Measurements from ENCODE around the gene TMEM140. TPM values are rescaled to one million over a fixed set of nuclear protein-coding genes. Genes with fewer than 3 reads are reported as not detected.

The TMEM140 gene
- total and polyA plus RNA-seq, 2 of the 13 experiments (the other 11 are each of a cell fraction or from before 2014, with no cell fraction given), result 9.2 to 21.7 TPM

DNA sequence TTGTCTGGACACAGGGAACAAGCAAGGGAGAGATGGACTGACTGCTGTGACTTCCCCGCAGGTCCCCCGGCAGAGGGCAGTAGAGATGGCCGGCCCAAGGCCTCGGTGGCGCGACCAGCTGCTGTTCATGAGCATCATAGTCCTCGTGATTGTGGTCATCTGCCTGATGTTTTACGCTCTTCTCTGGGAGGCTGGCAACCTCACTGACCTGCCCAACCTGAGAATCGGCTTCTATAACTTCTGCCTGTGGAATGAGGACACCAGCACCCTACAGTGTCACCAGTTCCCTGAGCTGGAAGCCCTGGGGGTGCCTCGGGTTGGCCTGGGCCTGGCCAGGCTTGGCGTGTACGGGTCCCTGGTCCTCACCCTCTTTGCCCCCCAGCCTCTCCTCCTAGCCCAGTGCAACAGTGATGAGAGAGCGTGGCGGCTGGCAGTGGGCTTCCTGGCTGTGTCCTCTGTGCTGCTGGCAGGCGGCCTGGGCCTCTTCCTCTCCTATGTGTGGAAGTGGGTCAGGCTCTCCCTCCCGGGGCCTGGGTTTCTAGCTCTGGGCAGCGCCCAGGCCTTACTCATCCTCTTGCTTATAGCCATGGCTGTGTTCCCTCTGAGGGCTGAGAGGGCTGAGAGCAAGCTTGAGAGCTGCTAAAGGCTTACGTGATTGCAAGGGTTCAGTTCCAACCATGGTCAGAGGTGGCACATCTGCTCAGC, 16.6 kb downstream of the TMEM140 start (continued):
- TF ChIP-seq, protein P1, sequence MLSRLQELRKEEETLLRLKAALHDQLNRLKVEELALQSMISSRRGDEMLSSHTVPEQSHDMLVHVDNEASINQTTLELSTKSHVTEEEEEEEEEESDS (CRISPR knock-in tag; IDR thresholded peaks at IDR 0.05; ENCODE audit: borderline replicate concordance), result no peak
- TF ChIP-seq, protein P2, sequence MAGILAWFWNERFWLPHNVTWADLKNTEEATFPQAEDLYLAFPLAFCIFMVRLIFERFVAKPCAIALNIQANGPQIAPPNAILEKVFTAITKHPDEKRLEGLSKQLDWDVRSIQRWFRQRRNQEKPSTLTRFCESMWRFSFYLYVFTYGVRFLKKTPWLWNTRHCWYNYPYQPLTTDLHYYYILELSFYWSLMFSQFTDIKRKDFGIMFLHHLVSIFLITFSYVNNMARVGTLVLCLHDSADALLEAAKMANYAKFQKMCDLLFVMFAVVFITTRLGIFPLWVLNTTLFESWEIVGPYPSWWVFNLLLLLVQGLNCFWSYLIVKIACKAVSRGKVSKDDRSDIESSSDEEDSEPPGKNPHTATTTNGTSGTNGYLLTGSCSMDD (CRISPR knock-in tag; IDR thresholded peaks at IDR 0.05), result no peak
- TF ChIP-seq, protein P3, sequence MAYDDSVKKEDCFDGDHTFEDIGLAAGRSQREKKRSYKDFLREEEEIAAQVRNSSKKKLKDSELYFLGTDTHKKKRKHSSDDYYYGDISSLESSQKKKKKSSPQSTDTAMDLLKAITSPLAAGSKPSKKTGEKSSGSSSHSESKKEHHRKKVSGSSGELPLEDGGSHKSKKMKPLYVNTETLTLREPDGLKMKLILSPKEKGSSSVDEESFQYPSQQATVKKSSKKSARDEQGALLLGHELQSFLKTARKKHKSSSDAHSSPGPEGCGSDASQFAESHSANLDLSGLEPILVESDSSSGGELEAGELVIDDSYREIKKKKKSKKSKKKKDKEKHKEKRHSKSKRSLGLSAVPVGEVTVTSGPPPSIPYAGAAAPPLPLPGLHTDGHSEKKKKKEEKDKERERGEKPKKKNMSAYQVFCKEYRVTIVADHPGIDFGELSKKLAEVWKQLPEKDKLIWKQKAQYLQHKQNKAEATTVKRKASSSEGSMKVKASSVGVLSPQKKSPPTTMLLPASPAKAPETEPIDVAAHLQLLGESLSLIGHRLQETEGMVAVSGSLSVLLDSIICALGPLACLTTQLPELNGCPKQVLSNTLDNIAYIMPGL (CRISPR knock-in tag; IDR thresholded peaks at IDR 0.05; ENCODE audit: borderline replicate concordance in 1 of 2, low read depth in 1 of 2), result no peak
- TF ChIP-seq CBX2 (IDR thresholded peaks at IDR 0.05; ENCODE audit: low read depth, low read length), result no peak
- TF ChIP-seq CBX2 (CRISPR knock-in tag; IDR thresholded peaks at IDR 0.05; ENCODE audit: low read depth), result no peak
- TF ChIP-seq NFE2L2 (IDR thresholded peaks at IDR 0.05; ENCODE audit: low read length), result no peak
- TF ChIP-seq, protein P4, sequence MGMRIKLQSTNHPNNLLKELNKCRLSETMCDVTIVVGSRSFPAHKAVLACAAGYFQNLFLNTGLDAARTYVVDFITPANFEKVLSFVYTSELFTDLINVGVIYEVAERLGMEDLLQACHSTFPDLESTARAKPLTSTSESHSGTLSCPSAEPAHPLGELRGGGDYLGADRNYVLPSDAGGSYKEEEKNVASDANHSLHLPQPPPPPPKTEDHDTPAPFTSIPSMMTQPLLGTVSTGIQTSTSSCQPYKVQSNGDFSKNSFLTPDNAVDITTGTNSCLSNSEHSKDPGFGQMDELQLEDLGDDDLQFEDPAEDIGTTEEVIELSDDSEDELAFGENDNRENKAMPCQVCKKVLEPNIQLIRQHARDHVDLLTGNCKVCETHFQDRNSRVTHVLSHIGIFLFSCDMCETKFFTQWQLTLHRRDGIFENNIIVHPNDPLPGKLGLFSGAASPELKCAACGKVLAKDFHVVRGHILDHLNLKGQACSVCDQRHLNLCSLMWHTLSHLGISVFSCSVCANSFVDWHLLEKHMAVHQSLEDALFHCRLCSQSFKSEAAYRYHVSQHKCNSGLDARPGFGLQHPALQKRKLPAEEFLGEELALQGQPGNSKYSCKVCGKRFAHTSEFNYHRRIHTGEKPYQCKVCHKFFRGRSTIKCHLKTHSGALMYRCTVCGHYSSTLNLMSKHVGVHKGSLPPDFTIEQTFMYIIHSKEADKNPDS (CRISPR knock-in tag; IDR thresholded peaks at IDR 0.05), result no peak
- TF ChIP-seq ZFP1 (CRISPR knock-in tag; IDR thresholded peaks at IDR 0.05), result no peak
- no peak for TF ChIP-seq ZNF207 (IDR thresholded peaks at IDR 0.05; ENCODE audit: borderline replicate concordance)
- no peak for TF ChIP-seq MXD4 (CRISPR knock-in tag; IDR thresholded peaks at IDR 0.05)
- TF ChIP-seq, protein P5, sequence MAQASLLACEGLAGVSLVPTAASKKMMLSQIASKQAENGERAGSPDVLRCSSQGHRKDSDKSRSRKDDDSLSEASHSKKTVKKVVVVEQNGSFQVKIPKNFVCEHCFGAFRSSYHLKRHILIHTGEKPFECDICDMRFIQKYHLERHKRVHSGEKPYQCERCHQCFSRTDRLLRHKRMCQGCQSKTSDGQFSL (CRISPR knock-in tag; IDR thresholded peaks at IDR 0.05), result no peak
- TF ChIP-seq DNMT3B (CRISPR knock-in tag; conservative IDR thresholded peaks at IDR 0.05), result no peak
- peak in 1 of 2 experiments; percentile 44; a peak in 2 of 4 replicates for TF ChIP-seq POLR2A (IDR thresholded peaks at IDR 0.05; ENCODE audit: insufficient read depth in 1 of 2, low read depth in 2 of 2, low read length in 2 of 2)
- 0 out of 2 replicates have a peak, but pooled peaks have one; percentile 18 for TF ChIP-seq POLR2AphosphoS5 (IDR thresholded peaks at IDR 0.05; ENCODE audit: low read depth, low read length)
- TF ChIP-seq ETV6 (CRISPR knock-in tag; conservative IDR thresholded peaks at IDR 0.05), result no peak
- TF ChIP-seq, protein P6, sequence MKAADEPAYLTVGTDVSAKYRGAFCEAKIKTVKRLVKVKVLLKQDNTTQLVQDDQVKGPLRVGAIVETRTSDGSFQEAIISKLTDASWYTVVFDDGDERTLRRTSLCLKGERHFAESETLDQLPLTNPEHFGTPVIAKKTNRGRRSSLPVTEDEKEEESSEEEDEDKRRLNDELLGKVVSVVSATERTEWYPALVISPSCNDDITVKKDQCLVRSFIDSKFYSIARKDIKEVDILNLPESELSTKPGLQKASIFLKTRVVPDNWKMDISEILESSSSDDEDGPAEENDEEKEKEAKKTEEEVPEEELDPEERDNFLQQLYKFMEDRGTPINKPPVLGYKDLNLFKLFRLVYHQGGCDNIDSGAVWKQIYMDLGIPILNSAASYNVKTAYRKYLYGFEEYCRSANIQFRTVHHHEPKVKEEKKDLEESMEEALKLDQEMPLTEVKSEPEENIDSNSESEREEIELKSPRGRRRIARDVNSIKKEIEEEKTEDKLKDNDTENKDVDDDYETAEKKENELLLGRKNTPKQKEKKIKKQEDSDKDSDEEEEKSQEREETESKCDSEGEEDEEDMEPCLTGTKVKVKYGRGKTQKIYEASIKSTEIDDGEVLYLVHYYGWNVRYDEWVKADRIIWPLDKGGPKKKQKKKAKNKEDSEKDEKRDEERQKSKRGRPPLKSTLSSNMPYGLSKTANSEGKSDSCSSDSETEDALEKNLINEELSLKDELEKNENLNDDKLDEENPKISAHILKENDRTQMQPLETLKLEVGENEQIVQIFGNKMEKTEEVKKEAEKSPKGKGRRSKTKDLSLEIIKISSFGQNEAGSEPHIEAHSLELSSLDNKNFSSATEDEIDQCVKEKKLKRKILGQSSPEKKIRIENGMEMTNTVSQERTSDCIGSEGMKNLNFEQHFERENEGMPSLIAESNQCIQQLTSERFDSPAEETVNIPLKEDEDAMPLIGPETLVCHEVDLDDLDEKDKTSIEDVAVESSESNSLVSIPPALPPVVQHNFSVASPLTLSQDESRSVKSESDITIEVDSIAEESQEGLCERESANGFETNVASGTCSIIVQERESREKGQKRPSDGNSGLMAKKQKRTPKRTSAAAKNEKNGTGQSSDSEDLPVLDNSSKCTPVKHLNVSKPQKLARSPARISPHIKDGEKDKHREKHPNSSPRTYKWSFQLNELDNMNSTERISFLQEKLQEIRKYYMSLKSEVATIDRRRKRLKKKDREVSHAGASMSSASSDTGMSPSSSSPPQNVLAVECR (CRISPR knock-in tag; IDR thresholded peaks at IDR 0.05; ENCODE audit: borderline replicate concordance), result no peak
- TF ChIP-seq, protein P7, sequence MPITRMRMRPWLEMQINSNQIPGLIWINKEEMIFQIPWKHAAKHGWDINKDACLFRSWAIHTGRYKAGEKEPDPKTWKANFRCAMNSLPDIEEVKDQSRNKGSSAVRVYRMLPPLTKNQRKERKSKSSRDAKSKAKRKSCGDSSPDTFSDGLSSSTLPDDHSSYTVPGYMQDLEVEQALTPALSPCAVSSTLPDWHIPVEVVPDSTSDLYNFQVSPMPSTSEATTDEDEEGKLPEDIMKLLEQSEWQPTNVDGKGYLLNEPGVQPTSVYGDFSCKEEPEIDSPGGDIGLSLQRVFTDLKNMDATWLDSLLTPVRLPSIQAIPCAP (CRISPR knock-in tag; IDR thresholded peaks at IDR 0.05; ENCODE audit: low read depth), result no peak
- no peak for TF ChIP-seq NRL (CRISPR knock-in tag; IDR thresholded peaks at IDR 0.05; ENCODE audit: borderline replicate concordance)
- no peak for TF ChIP-seq ZFAT (CRISPR knock-in tag; conservative IDR thresholded peaks at IDR 0.05)
